ENCODE measurements around the gene HOXA6. TPM values are rescaled to one million over a fixed set of nuclear protein-coding genes. Genes with fewer than 3 reads are reported as not detected.
A peak's percentile ranks its signal among the peaks of the same experiment; 100 is the strongest.

The HOXA6 gene
- total and polyA plus RNA-seq, 4 donors = 0.23 TPM; not detected in 3

DNA sequence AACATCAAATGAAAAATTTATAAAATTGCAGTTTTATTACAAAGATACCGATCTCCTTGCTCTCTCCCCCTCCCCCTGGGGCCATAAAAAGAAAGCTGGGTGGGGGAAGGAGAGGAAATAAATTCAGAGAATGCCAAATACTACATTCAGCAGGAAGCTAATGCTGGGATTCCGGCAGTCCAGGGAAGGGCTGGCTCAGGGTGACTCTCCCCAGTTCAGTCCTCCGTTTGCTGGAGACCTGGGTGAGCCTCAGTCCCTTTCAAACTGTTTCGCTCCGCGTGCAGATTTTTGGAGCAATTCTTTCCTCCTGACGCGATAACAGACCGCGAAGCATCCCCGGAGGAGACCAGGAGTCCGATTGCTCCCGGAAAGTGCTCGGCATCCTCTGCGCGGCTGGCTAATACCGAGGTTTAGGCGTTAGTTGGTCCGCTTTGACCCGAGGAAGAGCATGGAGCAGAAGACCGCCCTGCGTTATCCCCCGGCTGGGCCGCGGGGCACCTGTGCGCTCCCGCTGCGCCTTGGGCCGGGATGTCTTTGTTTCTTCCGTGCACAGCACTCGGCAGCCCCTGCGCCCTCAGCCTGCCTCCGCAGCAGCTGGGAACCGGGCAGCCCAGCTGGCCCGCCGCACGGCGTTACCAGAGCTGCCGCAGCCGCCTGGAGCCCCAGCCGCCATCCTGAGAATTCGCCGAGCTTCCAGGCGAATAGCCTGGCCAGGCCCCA lies 41.2 kb downstream of the HOXA6 start:
- no peaks in the 10 kb centered on the region for H3K9me3 ChIP-seq (ENCODE audit: control insufficient read depth in 4 of 4, low read length in 3 of 4)
- H3K27me3 ChIP-seq (ENCODE audit: control insufficient read depth in 4 of 4, insufficient read depth in 4 of 4, low read length in 3 of 4) = peaks cover 0 to 23% (median 7%) of the 10 kb centered on the region in 4 donors
- TF ChIP-seq SP1 (IDR thresholded peaks at IDR 0.05) (no peak), MAX (IDR thresholded peaks at IDR 0.05) (no peak), TAF1 (conservative IDR thresholded peaks at IDR 0.05) (no peak), FOXA2 (IDR thresholded peaks at IDR 0.05) (no peak), RXRA (IDR thresholded peaks at IDR 0.05) (no peak), JUND (IDR thresholded peaks at IDR 0.05) (no peak), ZBTB33 (IDR thresholded peaks at IDR 0.05) (no peak), RAD21 (IDR thresholded peaks at IDR 0.05) (no peak), YY1 (IDR thresholded peaks at IDR 0.05) (no peak)
- peak overlapping the region; percentile 36 to 62 for H3K27ac ChIP-seq (ENCODE audit: low read depth in 1 of 2, low read length in 2 of 2)
- DNase-seq (ENCODE audit: low spot score) = no peak
- H3K9ac ChIP-seq (ENCODE audit: low read depth in 1 of 2, low read length in 2 of 2) = no peak overlapping the region
- H3K36me3 ChIP-seq (ENCODE audit: control insufficient read depth in 4 of 4, insufficient read depth in 3 of 4, low read depth in 1 of 4, low read length in 3 of 4) = no peaks in the 10 kb centered on the region
- peaks cover 0 to 8% (median 2%) of the 10 kb centered on the region in 4 donors for H3K4me1 ChIP-seq (ENCODE audit: control insufficient read depth in 4 of 4, insufficient read depth in 4 of 4, low read length in 3 of 4)
- WGBS = 19% methylated on average over 44 of the region's 44 CpGs
- peak overlapping the region in 1 of 3 donors; percentile 20 for H3K4me3 ChIP-seq (ENCODE audit: low read depth in 1 of 3, low read length in 3 of 3)

DNA sequence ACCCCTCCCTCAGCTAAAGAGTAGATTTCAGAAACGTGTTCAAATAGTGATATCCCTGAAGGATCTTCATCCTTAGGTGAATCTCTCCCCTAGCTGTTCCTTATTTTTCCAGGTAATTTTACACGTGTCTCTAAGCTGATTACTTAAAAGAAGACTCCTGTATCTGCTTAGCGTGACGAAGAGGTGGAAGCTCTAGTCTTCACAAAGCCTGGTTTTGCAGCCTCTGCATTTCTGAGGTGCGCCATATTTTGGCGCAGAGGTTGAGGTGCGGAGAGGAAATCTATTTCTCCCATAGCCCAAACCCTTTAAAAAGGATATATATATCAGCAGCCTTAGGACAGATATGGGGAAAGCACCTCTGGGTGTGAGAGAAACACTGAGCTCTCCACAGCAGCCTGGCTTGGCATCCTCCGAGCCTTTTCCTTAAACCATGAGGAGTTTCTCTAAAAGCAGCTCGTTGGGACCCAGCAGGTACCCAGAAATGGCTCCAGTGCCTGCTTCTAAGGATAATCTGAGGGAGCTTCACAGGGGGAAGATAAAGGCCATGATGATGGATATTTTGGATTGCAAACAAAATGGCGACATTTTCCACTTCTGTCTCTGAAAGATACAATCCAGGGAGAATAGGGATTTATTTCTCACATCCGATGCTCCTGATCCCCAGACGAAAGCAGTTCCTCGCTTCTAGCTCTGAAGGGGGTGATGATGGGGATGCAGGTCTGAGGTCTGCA lies 42.1 kb downstream of the HOXA6 start:
- no peak for DNase-seq (ENCODE audit: low spot score)
- Histone ChIP-seq H3K4me3 (ENCODE audit: low read depth in 1 of 3, low read length in 3 of 3) (no peak overlapping the region), H3K27ac (ENCODE audit: low read depth in 1 of 2, low read length in 2 of 2) (peak overlapping the region in 1 of 2 donors; percentile 41)

More for the DNA sequence above, 42.1 kb downstream of the HOXA6 start:
- Histone ChIP-seq H3K27me3 (ENCODE audit: control insufficient read depth in 4 of 4, insufficient read depth in 4 of 4, low read length in 3 of 4) (peaks cover 0 to 23% (median 8%) of the 10 kb centered on the region in 4 donors), H3K36me3 (ENCODE audit: control insufficient read depth in 4 of 4, insufficient read depth in 3 of 4, low read depth in 1 of 4, low read length in 3 of 4) (no peaks in the 10 kb centered on the region), H3K4me1 (ENCODE audit: control insufficient read depth in 4 of 4, insufficient read depth in 4 of 4, low read length in 3 of 4) (peaks cover 0 to 9% (median 2%) of the 10 kb centered on the region in 4 donors), H3K9ac (ENCODE audit: low read depth in 1 of 2, low read length in 2 of 2) (no peak overlapping the region), H3K9me3 (ENCODE audit: control insufficient read depth in 4 of 4, low read length in 3 of 4) (no peaks in the 10 kb centered on the region)
- TF ChIP-seq NR2F2 (IDR thresholded peaks at IDR 0.05) = no peak
- TF ChIP-seq YY1 (IDR thresholded peaks at IDR 0.05) = no peak
- TF ChIP-seq FOXA1 (IDR thresholded peaks at IDR 0.05) = no peak
- TF ChIP-seq HNF4A (conservative IDR thresholded peaks at IDR 0.05) = no peak
- TF ChIP-seq, protein P1, sequence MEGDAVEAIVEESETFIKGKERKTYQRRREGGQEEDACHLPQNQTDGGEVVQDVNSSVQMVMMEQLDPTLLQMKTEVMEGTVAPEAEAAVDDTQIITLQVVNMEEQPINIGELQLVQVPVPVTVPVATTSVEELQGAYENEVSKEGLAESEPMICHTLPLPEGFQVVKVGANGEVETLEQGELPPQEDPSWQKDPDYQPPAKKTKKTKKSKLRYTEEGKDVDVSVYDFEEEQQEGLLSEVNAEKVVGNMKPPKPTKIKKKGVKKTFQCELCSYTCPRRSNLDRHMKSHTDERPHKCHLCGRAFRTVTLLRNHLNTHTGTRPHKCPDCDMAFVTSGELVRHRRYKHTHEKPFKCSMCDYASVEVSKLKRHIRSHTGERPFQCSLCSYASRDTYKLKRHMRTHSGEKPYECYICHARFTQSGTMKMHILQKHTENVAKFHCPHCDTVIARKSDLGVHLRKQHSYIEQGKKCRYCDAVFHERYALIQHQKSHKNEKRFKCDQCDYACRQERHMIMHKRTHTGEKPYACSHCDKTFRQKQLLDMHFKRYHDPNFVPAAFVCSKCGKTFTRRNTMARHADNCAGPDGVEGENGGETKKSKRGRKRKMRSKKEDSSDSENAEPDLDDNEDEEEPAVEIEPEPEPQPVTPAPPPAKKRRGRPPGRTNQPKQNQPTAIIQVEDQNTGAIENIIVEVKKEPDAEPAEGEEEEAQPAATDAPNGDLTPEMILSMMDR (IDR thresholded peaks at IDR 0.05; ENCODE audit: low read depth, low read length, missing input control) = no peak
- no peak for TF ChIP-seq TAF1 (conservative IDR thresholded peaks at IDR 0.05)
- TF ChIP-seq ZBTB33 (IDR thresholded peaks at IDR 0.05) = no peak
- no peak for TF ChIP-seq HNF4G (IDR thresholded peaks at IDR 0.05)
- 37% methylated on average over 13 of the region's 13 CpGs for WGBS
